ENCODE measurements around the gene BIRC5. TPM values are rescaled to one million over a fixed set of nuclear protein-coding genes. Genes with fewer than 3 reads are reported as not detected.

BIRC5 gene
- total RNA-seq, 1 donor from 2014 or later = 5.8 TPM

DNA sequence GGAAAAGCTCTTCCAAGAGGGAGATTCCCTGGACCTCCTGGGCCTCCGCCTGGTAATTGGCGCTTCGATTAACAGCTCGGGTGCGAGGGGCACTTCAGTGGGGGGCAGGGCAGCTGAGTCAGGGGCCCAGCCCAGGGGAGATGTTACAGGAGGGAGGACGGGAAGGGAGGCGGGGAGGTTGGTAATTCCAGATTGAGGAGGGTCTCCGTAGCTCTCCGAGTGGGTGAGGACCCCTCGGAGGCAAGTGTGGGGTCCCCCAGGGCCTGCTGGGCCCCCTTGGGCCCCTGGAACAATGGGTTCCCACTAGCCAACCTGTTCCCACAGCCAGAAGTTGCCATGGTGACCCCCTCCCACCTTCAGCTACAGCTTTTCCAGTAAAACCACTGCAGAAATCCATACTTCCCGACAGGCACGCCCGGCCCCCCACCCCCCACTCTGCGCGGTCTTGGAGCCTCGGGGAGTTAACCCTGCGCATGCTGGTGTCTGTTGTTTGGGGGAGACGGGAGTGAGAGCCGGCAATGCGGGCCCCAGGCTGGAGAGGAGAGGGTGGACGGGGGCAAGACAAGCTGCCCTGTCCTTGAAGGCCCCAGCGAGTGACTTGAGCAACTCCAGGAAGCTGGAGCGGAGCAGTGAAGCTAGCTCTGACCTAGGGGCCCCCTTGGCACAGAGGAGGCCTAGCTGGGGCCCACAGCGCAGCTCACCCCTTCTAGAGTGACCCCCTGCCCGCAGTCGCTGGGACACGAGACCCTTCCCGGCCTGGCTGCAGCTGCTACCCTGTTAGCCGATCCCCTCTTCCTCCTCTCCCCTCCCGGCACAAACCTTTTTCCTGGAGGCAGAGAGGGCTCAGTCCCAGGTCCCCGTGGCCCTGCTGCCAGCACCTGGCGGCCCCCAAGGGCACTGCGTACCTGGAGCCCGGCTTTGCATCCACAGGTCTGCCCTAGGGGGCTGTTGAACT is 55.2 kb downstream of the BIRC5 start:
- Histone ChIP-seq H3K4me1 (ENCODE audit: insufficient read depth, low read length) (peaks cover 8% of the 10 kb centered on the region), H3K4me2 (ENCODE audit: low read length) (peak overlapping the region; percentile 55), H2AFZ (ENCODE audit: low read depth, low read length) (peak overlapping the region; percentile 26), H4K20me1 (ENCODE audit: insufficient read depth, low read length) (no peaks in the 10 kb centered on the region), H3K4me3 (ENCODE audit: insufficient read depth, low read depth, low read length) (no peak overlapping the region), H3K27ac (ENCODE audit: low read depth, low read length) (no peak overlapping the region), H3K27me3 (ENCODE audit: insufficient read depth, low read length) (peaks cover 22% of the 10 kb centered on the region), H3K9ac (ENCODE audit: low read length) (no peak overlapping the region), H3K9me3 (ENCODE audit: insufficient read depth, low read depth, low read length) (no peaks in the 10 kb centered on the region), H3K79me2 (ENCODE audit: insufficient read depth, low read length) (no peaks in the 10 kb centered on the region), H3K36me3 (ENCODE audit: insufficient read depth, low read length) (no peaks in the 10 kb centered on the region)
- peaks cover 10% of the 10 kb centered on the region for H3K4me1 Mint-ChIP-seq (ENCODE audit: low read depth, unreplicated experiment)
- no peaks in the 10 kb centered on the region for H3K36me3 Mint-ChIP-seq (ENCODE audit: low read depth, unreplicated experiment)
- peaks cover 7% of the 10 kb centered on the region for H3K27me3 Mint-ChIP-seq (ENCODE audit: low read depth, unreplicated experiment)
- H3K4me3 Mint-ChIP-seq (ENCODE audit: unreplicated experiment) = no peak overlapping the region
- TF ChIP-seq, protein P1, sequence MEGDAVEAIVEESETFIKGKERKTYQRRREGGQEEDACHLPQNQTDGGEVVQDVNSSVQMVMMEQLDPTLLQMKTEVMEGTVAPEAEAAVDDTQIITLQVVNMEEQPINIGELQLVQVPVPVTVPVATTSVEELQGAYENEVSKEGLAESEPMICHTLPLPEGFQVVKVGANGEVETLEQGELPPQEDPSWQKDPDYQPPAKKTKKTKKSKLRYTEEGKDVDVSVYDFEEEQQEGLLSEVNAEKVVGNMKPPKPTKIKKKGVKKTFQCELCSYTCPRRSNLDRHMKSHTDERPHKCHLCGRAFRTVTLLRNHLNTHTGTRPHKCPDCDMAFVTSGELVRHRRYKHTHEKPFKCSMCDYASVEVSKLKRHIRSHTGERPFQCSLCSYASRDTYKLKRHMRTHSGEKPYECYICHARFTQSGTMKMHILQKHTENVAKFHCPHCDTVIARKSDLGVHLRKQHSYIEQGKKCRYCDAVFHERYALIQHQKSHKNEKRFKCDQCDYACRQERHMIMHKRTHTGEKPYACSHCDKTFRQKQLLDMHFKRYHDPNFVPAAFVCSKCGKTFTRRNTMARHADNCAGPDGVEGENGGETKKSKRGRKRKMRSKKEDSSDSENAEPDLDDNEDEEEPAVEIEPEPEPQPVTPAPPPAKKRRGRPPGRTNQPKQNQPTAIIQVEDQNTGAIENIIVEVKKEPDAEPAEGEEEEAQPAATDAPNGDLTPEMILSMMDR (IDR thresholded peaks at IDR 0.05; ENCODE audit: insufficient read depth, low read depth, low read length) = no peak
- peak; percentile 45 for TF ChIP-seq EZH2 (IDR thresholded peaks at IDR 0.05; ENCODE audit: insufficient read depth, low read length)
- no peaks in the 10 kb centered on the region for H3K9me3 Mint-ChIP-seq (ENCODE audit: unreplicated experiment)
- DNase-seq (ENCODE audit: low read depth) (peak; percentile 71), FAIRE-seq (no peak)
- H3K27ac Mint-ChIP-seq (ENCODE audit: unreplicated experiment) = no peak overlapping the region

DNA sequence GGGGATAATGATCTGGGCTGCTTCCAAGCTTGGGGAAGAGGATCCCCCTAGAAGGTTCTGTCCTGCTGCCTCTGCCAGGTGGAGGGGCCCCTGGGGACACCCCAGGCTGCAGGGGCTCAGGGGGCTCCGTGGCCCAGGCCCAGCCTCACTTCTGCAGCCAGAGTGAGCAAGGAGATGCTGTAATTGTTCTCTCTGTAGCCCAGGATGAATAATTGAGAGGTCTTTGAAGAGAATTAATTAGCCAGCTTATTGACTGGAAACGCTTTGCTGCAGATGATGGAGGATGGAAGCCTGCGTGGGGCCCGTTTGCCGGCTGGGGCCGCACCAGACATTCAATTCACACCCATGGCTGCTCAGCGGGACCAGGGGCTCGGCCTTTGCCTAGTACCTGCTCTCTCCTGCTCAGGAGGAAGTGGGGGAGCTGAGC is 55.9 kb downstream of the BIRC5 start:
- no peak for FAIRE-seq
- H4K20me1 ChIP-seq (ENCODE audit: insufficient read depth, low read length) = no peaks in the 10 kb centered on the region
- Mint-ChIP-seq H3K36me3 (ENCODE audit: low read depth, unreplicated experiment) (no peaks in the 10 kb centered on the region), H3K4me1 (ENCODE audit: low read depth, unreplicated experiment) (peaks cover 10% of the 10 kb centered on the region), H3K4me3 (ENCODE audit: unreplicated experiment) (no peak overlapping the region), H3K9me3 (ENCODE audit: unreplicated experiment) (no peaks in the 10 kb centered on the region), H3K27ac (ENCODE audit: unreplicated experiment) (no peak overlapping the region), H3K27me3 (ENCODE audit: low read depth, unreplicated experiment) (peaks cover 4% of the 10 kb centered on the region)
- TF ChIP-seq, protein P1 (IDR thresholded peaks at IDR 0.05; ENCODE audit: insufficient read depth, low read depth, low read length) = no peak
- TF ChIP-seq EZH2 (IDR thresholded peaks at IDR 0.05; ENCODE audit: insufficient read depth, low read length) = no peak
- no peak overlapping the region for H3K4me3 ChIP-seq (ENCODE audit: insufficient read depth, low read depth, low read length)
- peaks cover 22% of the 10 kb centered on the region for H3K27me3 ChIP-seq (ENCODE audit: insufficient read depth, low read length)
- no peaks in the 10 kb centered on the region for H3K79me2 ChIP-seq (ENCODE audit: insufficient read depth, low read length)
- no peaks in the 10 kb centered on the region for H3K9me3 ChIP-seq (ENCODE audit: insufficient read depth, low read depth, low read length)
- no peak overlapping the region for H3K4me2 ChIP-seq (ENCODE audit: low read length)
- no peak for DNase-seq (ENCODE audit: low read depth)
- peaks cover 8% of the 10 kb centered on the region for H3K4me1 ChIP-seq (ENCODE audit: insufficient read depth, low read length)
- H3K27ac ChIP-seq (ENCODE audit: low read depth, low read length) = no peak overlapping the region
- no peak overlapping the region for H3K9ac ChIP-seq (ENCODE audit: low read length)
- H2AFZ ChIP-seq (ENCODE audit: low read depth, low read length) = no peak overlapping the region
- H3K36me3 ChIP-seq (ENCODE audit: insufficient read depth, low read length) = no peaks in the 10 kb centered on the region

Measured in astrocyte (in vitro differentiated cells and primary cell).